ENCODE data around the gene LRRC42. TPM values are rescaled to one million over a fixed set of nuclear protein-coding genes. Genes with fewer than 3 reads are reported as not detected.

Gene LRRC42
- total and polyA plus RNA-seq, 9 of the 15 experiments (the other 6 are each of a cell fraction or from before 2014, with no cell fraction given): 17.3 to 51.9 (median 35.5) TPM

GRCh38 chr1:53945433-53946251 is 508 bp upstream of the LRRC42 start, which contains the start of gene IFT25 (continued):
- TF ChIP-seq FIP1L1 (IDR thresholded peaks at IDR 0.05; ENCODE audit: low read depth, low read length, poor library complexity, severe bottlenecking) (peak; percentile 55), ZKSCAN3 (CRISPR knock-in tag; IDR thresholded peaks at IDR 0.05) (no peak), RBM17 (IDR thresholded peaks at IDR 0.05; ENCODE audit: borderline replicate concordance, low read depth, low read length) (no peak), POU5F1 (IDR thresholded peaks at IDR 0.05; ENCODE audit: borderline replicate concordance, low read depth, low read length, partially characterized antibody) (no peak), ATF3 (IDR thresholded peaks at IDR 0.05) (no peak), ATF3 (CRISPR knock-in tag; conservative IDR thresholded peaks at IDR 0.05) (no peak), PHF20 (IDR thresholded peaks at IDR 0.05; ENCODE audit: partially characterized antibody) (peak; percentile 75), ZNF699 (CRISPR knock-in tag; IDR thresholded peaks at IDR 0.05; ENCODE audit: insufficient replicate concordance) (no peak), ZSCAN29 (IDR thresholded peaks at IDR 0.05) (0 out of 2 replicates have a peak, but pooled peaks have one; percentile 49), DLX4 (CRISPR knock-in tag; IDR thresholded peaks at IDR 0.05) (no peak), CHCHD3 (CRISPR knock-in tag; IDR thresholded peaks at IDR 0.05) (0 out of 2 replicates have a peak, but pooled peaks have one; percentile 69), PBX2 (CRISPR knock-in tag; IDR thresholded peaks at IDR 0.05; ENCODE audit: low read depth) (no peak), PBX2 (tag; conservative IDR thresholded peaks at IDR 0.05; ENCODE audit: low read depth) (no peak), NFATC3 (IDR thresholded peaks at IDR 0.05) (no peak), ZC3H8 (IDR thresholded peaks at IDR 0.05) (no peak), PHB (CRISPR knock-in tag; IDR thresholded peaks at IDR 0.05) (peak; percentile 92), XRCC5 (IDR thresholded peaks at IDR 0.05; ENCODE audit: low read depth, low read length) (no peak; the same call in 1 of the 2 replicates), STAT5B (CRISPR knock-in tag; IDR thresholded peaks at IDR 0.05) (no peak), E2F6 (IDR thresholded peaks at IDR 0.05; ENCODE audit: borderline replicate concordance in 1 of 2, extremely low read depth in 1 of 2, insufficient read depth in 1 of 2, insufficient read length in 1 of 2, low read depth in 1 of 2, low read length in 1 of 2, poor library complexity in 1 of 2, severe bottlenecking in 1 of 2) (peak; percentile 1 to 31), CTCF (IDR thresholded peaks at IDR 0.05 in 2 of 3, conservative IDR thresholded peaks at IDR 0.05 in 1 of 3; ENCODE audit: insufficient read depth in 2 of 3, low read depth in 1 of 3, low read length in 3 of 3) (peak in 1 of 3 experiments; percentile 1; a peak in 1 of 6 replicates)

All from K562 (cell line).